Peyer's patch (tissue), 4 donors: Measurements from ENCODE around the gene RUFY3.

Experiments used
- POLR2A ChIP-seq, 2 donors: fragments of 450-650 bp; IDR thresholded peaks; one replicate each; pipeline ENCODE4 v1.5.1; 2017; ENCODE audit warnings: antibody characterized with exemption in 2 of 2, mild to moderate bottlenecking in 2 of 2, moderate library complexity in 2 of 2
- TF ChIP-seq, protein P1 (sequence below), 6 experiments: fragments of 450-650 bp in 4 of 6; fragments of 200-600 bp in 2 of 6; sonication (generic) in 1 of 6; IDR thresholded peaks; one replicate each; pipeline ENCODE4 v1.5.1; 2017 to 2019; ENCODE audit warnings: antibody characterized with exemption in 6 of 6, mild to moderate bottlenecking in 3 of 6, moderate library complexity in 1 of 6

DNA sequence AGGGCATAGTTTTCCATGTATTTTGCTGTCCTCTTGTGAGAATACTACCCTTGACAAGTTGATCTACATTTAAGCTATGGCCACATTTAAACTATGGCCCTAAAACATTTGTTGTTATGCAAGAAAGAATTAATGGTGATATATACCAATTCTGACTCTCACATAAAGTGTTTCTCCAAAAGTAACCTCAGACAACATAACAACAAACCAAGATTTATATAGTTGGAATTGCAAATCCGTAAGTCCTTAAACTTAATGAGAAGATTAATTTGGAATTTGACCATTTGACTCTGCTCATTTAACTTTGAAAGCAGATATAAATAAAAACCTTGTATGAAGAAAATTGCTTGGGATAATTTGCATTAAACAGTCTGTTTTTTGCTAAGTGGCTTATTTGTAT lies 38.9 kb downstream of the RUFY3 start:
- TF ChIP-seq, protein P1, sequence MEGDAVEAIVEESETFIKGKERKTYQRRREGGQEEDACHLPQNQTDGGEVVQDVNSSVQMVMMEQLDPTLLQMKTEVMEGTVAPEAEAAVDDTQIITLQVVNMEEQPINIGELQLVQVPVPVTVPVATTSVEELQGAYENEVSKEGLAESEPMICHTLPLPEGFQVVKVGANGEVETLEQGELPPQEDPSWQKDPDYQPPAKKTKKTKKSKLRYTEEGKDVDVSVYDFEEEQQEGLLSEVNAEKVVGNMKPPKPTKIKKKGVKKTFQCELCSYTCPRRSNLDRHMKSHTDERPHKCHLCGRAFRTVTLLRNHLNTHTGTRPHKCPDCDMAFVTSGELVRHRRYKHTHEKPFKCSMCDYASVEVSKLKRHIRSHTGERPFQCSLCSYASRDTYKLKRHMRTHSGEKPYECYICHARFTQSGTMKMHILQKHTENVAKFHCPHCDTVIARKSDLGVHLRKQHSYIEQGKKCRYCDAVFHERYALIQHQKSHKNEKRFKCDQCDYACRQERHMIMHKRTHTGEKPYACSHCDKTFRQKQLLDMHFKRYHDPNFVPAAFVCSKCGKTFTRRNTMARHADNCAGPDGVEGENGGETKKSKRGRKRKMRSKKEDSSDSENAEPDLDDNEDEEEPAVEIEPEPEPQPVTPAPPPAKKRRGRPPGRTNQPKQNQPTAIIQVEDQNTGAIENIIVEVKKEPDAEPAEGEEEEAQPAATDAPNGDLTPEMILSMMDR (IDR thresholded peaks at IDR 0.05), result no peak
- TF ChIP-seq POLR2A (IDR thresholded peaks at IDR 0.05), result no peak
